Cardiac fibroblast (primary cell): Measurements from ENCODE around the gene LAPTM5.

Source experiments
- DNase-seq, 2 donors: peaks; one replicate each; pipeline versions ENCODE4 v3.0.0 to v3.0.0-alpha.2; 2010; ENCODE audit warnings: low read depth in 2 of 2
- H3K4me3 ChIP-seq, 2 donors: replicated peaks in 1 of 2; 1 replicate in 1 of 2; 2 replicates in 1 of 2; pipeline ENCODE4 v1.5.1; 2011; ENCODE audit warnings: low read depth in 2 of 2, low read length in 2 of 2, mild to moderate bottlenecking in 2 of 2, moderate library complexity in 1 of 2
- CTCF ChIP-seq: IDR thresholded peaks from one replicate; pipeline ENCODE4 v1.5.1; 2011; ENCODE audit warnings: low read depth, mild to moderate bottlenecking, low read length, inconsistent platforms

The LAPTM5 gene

DNA sequence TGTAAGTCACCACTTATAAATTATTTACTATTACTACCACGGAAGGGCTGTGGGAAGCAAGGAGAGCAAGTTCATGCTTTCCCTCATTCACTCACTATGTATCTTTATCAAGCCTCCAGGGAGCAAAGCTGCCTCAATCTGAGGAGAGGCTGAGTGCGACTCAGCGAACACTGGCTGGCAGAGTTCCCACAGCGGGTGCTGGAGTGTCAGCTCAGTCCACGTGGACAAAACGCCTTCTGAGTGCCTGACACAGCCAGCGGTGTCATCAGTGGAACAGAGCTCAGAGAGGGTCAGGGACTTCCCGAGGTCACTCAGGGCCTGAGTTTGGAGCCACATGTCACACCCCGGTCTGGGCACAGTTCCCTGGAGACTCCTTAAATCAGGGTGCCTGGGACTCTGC is 51.0 kb downstream of the LAPTM5 start:
- no peak overlapping the region for H3K4me3 ChIP-seq
- DNase-seq = peak; percentile 51 to 52
- TF ChIP-seq CTCF = no peak

DNA sequence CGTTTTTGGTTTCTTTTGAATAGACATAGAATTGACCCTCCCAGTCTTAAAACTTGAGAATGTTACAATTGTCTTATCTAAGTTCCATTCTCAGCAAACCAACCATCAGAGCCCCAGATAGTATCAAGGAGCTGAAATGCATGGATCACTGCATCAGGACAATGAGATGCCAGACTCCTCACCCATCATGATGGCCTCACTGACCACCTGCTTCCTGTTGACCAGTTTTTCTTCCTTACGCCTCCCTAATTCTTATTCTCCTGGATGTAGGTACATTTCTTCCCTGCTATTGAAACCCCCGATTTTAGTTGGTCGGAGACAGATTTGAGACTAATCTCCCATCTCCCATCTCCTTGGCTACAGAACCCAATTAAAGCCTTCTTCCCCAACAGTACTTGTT is 51.9 kb downstream of the LAPTM5 start:
- H3K4me3 ChIP-seq = no peak overlapping the region
- no peak for DNase-seq
- no peak for TF ChIP-seq CTCF

GRCh38 chr1:30704765-30705509 is 52.6 kb downstream of the LAPTM5 start:
- DNase-seq = peak in 1 of 2 donors; percentile 26
- no peak overlapping the region for H3K4me3 ChIP-seq
- no peak for TF ChIP-seq CTCF

- DNase-seq = peak in 1 of 2 donors; percentile 29
- TF ChIP-seq CTCF = no peak
- H3K4me3 ChIP-seq = no peak overlapping the region
These were observed 53.3 kb downstream of the LAPTM5 start for GRCh38 chr1:30704271-30704670.

DNA sequence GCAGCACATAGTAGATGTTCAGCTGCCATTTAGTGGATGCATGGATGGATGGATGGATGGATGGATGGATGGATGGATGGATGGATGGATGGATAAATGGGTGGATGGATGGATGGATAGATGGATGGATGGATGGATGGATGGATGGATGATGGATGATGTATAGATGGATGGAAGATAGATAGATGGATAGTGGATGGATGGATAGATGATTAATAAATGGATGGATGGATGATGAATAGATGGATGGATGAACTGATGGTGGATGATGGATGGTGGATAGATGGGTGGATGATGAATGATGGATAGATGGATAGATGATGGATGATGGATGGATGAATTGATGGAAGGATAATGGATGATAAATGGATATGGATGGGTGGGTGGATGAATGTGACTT is 54.8 kb downstream of the LAPTM5 start:
- no peak overlapping the region for H3K4me3 ChIP-seq
- no peak for DNase-seq
- no peak for TF ChIP-seq CTCF

GRCh38 chr1:30701258-30701633 is 56.3 kb downstream of the LAPTM5 start:
- no peak for TF ChIP-seq CTCF
- no peak overlapping the region for H3K4me3 ChIP-seq
- no peak for DNase-seq
